K562 (cell line): ENCODE data around the gene ETS1. TPM values are rescaled to one million over a fixed set of nuclear protein-coding genes. Genes with fewer than 3 reads are reported as not detected.

Experiments used
- ATAC-seq: fragments of 200-7000 bp; cut with Tn5 transposase; 3 replicates; pipeline ENCODE4 v1.9.1; 2020; ENCODE audit warnings: moderate library complexity
- BruUV-seq: library from RNA; stranded (reverse); fragments of 400-500 nt; replicated peaks from 2 replicates; lab custom pipeline; 2021; lab: Mats Ljungman, UMichigan
- CTCF ChIA-PET: fragments of 300-600 bp; formaldehyde crosslinking; extraction: SDS; loops from one replicate; lab custom pipeline; 2021; ENCODE audit warnings: low intra/inter-chr PET ratio; lab: Yijun Ruan, JAX
- POLR2A ChIA-PET: fragments of 300-600, 350-650 bp; sonication (Branson Sonifier 250); formaldehyde crosslinking; extraction: SDS; loops from one replicate; lab custom pipeline; 2021; ENCODE audit warnings: antibody characterized with exemption, inconsistent platforms; lab: Yijun Ruan, JAX
- DNase-seq, 4 experiments: peaks; one replicate each; pipeline versions ENCODE4 v3.0.0 to v3.0.0-alpha.2; 2011 to 2018; ENCODE audit warnings: low spot score in 3 of 4, mixed read lengths in 3 of 4; ENCODE audit errors: extremely low read depth in 1 of 4
- FAIRE-seq: peaks from 2 replicates; lab custom pipeline; 2011; peaks lifted over from hg19 to GRCh38; lab: Jason Lieb, UNC
- H2AFZ ChIP-seq: 2 replicates; pipeline ENCODE4 v1.6.0; 2011; ENCODE audit warnings: low read depth, low read length, control low read depth, inconsistent platforms
- H3K27ac ChIP-seq: fragments of 200-600 bp; 3 replicates; pipeline ENCODE4 v1.8.0; 2011; ENCODE audit warnings: low read depth, mild to moderate bottlenecking, control low read depth, inconsistent platforms, low read length, moderate library complexity, mixed read lengths; ENCODE audit errors: extremely low read depth
- H3K27me3 ChIP-seq, 2 experiments: fragments of 300-600 bp in 1 of 2; 2 replicates in 1 of 2; 3 replicates in 1 of 2; pipeline versions ENCODE4 v1.6.0 to v1.8.0; 2011; ENCODE audit warnings: inconsistent platforms in 2 of 2, low read length in 2 of 2, mild to moderate bottlenecking in 1 of 2, mixed read lengths in 1 of 2, moderate library complexity in 1 of 2; ENCODE audit not compliant: control insufficient read depth in 2 of 2, insufficient read depth in 2 of 2
- H3K36me3 ChIP-seq: fragments of 300-600 bp; 3 replicates; pipeline ENCODE4 v1.8.0; 2011; ENCODE audit warnings: mild to moderate bottlenecking, low read length, inconsistent platforms; ENCODE audit not compliant: control insufficient read depth, insufficient read depth
- H3K4me1 ChIP-seq, 2 experiments: fragments of 200-600 bp in 1 of 2; replicated peaks in 1 of 2; 2 replicates in 1 of 2; 3 replicates in 1 of 2; pipeline versions ENCODE4 v1.5.1 to v1.8.0; 2011; ENCODE audit warnings: inconsistent platforms in 2 of 2, low read length in 2 of 2, mild to moderate bottlenecking in 1 of 2, mixed read lengths in 1 of 2, moderate library complexity in 1 of 2; ENCODE audit not compliant: control insufficient read depth in 2 of 2, insufficient read depth in 2 of 2
- H3K4me2 ChIP-seq: 2 replicates; pipeline ENCODE4 v1.6.1; 2011; ENCODE audit warnings: low read length, control low read depth, inconsistent platforms, mixed read lengths; ENCODE audit not compliant: insufficient read depth
- H3K4me3 ChIP-seq: fragments of 200-600 bp; sonication (generic), shearing (Covaris generic); 2 replicates; pipeline ENCODE4 v1.5.1; 2016; ENCODE audit warnings: control low read depth, inconsistent platforms
- H3K79me2 ChIP-seq: fragments of 200-600 bp; 3 replicates; pipeline ENCODE4 v1.8.0; 2011; ENCODE audit warnings: low read length, inconsistent platforms; ENCODE audit not compliant: control insufficient read depth, insufficient read depth
- H3K9ac ChIP-seq, 2 experiments: 2 replicates each; pipeline versions ENCODE4 v1.6.0 to v1.6.1; 2011; ENCODE audit warnings: low read depth in 2 of 2, low read length in 2 of 2, control low read depth in 1 of 2, inconsistent platforms in 1 of 2, mild to moderate bottlenecking in 1 of 2, mixed read lengths in 1 of 2; ENCODE audit not compliant: insufficient read depth in 1 of 2
- H3K9me1 ChIP-seq: one replicate; pipeline ENCODE4 v1.6.0; 2011; ENCODE audit warnings: inconsistent platforms, mild to moderate bottlenecking, low read length, moderate library complexity; ENCODE audit not compliant: control insufficient read depth, insufficient read depth
- H3K9me3 ChIP-seq: replicated peaks from 2 replicates; pipeline ENCODE4 v1.5.1; 2011; ENCODE audit warnings: low read depth, low read length, inconsistent platforms; ENCODE audit not compliant: control insufficient read depth, insufficient read depth
- H4K20me1 ChIP-seq: replicated peaks from 2 replicates; pipeline ENCODE4 v1.6.1; 2011; ENCODE audit warnings: low read length, inconsistent platforms, mixed read lengths; ENCODE audit not compliant: control insufficient read depth, insufficient read depth
- ARID1B ChIP-seq: fragments of 450-650 bp; IDR thresholded peaks from 2 replicates; pipeline ENCODE4 v1.6.1; 2016; ENCODE audit warnings: antibody characterized with exemption, mild to moderate bottlenecking, inconsistent platforms
- JUND ChIP-seq, 2 experiments: IDR thresholded peaks; 2 replicates in 1 of 2; 3 replicates in 1 of 2; pipeline ENCODE4 v1.6.1; 2011; ENCODE audit warnings: borderline replicate concordance in 2 of 2, low read depth in 2 of 2, low read length in 2 of 2, improper control_type of control experiment in 1 of 2, missing biosample characterization in 1 of 2, missing genetic modification characterization in 1 of 2, missing genetic modification reagents in 1 of 2
- KLF10 ChIP-seq: fragments of 250-450 bp; sonication (Bioruptor Pico); IDR thresholded peaks from 2 replicates; pipeline ENCODE4 v1.6.1; 2021; ENCODE audit warnings: matching md5 sums
- NR2C1 ChIP-seq, 2 experiments: fragments of 450-650 bp; IDR thresholded peaks; 2 replicates each; pipeline ENCODE4 v1.6.1; 2017; ENCODE audit warnings: mild to moderate bottlenecking in 2 of 2, antibody characterized with exemption in 1 of 2, inconsistent platforms in 1 of 2, missing compliant biosample characterization in 1 of 2, missing genetic modification characterization in 1 of 2
- PBX2 ChIP-seq, 2 experiments: IDR thresholded peaks in 1 of 2; conservative IDR thresholded peaks in 1 of 2; 2 replicates each; pipeline ENCODE4 v1.6.1; 2016; ENCODE audit warnings: low read depth in 2 of 2, mild to moderate bottlenecking in 1 of 2, missing compliant biosample characterization in 1 of 2, missing genetic modification characterization in 1 of 2, moderate library complexity in 1 of 2
- POLR2G ChIP-seq: fragments of 200-400 bp; formaldehyde crosslinking; IDR thresholded peaks from 2 replicates; pipeline ENCODE4 v1.6.1; 2017; ENCODE audit warnings: low read depth, mild to moderate bottlenecking, antibody characterized with exemption, low read length, moderate library complexity
- RREB1 ChIP-seq: fragments of 250-450 bp; sonication (Bioruptor Pico); IDR thresholded peaks from 2 replicates; pipeline ENCODE4 v1.4.0; 2020
- SMARCC2 ChIP-seq: fragments of 450-650 bp; IDR thresholded peaks from 2 replicates; pipeline ENCODE4 v1.6.1; 2017; ENCODE audit warnings: antibody characterized with exemption, moderate library complexity, mild to moderate bottlenecking, low read depth
- SMARCE1 ChIP-seq: fragments of 450-650 bp; IDR thresholded peaks from 2 replicates; pipeline ENCODE4 v1.7.1; 2016; ENCODE audit warnings: mild to moderate bottlenecking
- U2AF2 ChIP-seq: fragments of 200-400 bp; formaldehyde crosslinking; optimal IDR thresholded peaks from 2 replicates; pipeline ENCODE3; 2017; ENCODE audit warnings: low read depth, mild to moderate bottlenecking, low read length
- ZNF583 ChIP-seq: fragments of 250-450 bp; sonication (Bioruptor Pico); IDR thresholded peaks from 2 replicates; pipeline ENCODE4 v1.4.0; 2020
- ZNF778 ChIP-seq: fragments of 450-650 bp; formaldehyde crosslinking; IDR thresholded peaks from 2 replicates; pipeline ENCODE4 v1.4.0; 2020; ENCODE audit warnings: mild to moderate bottlenecking, moderate library complexity
- WGBS: fragments of 100-300 bp; shearing (Covaris generic); methylation state at CpG from one replicate; pipeline ENCODE4 v1.1.6; 2016; ENCODE audit warnings: low coverage, mixed read lengths; ENCODE audit not compliant: insufficient coverage; ENCODE audit errors: missing lambda C conversion rate; 5-methylcytosine and 5-hydroxymethylcytosine counted together
- in situ Hi-C: fragments of 300-500 bp; cut with MboI; formaldehyde crosslinking; loops from 4 replicates; pipeline ENCODE4 v1.15.0; 2018; ENCODE audit warnings: inconsistent platforms, mixed read lengths
- intact Hi-C: fragments of 100-400 bp; cut with micrococcal nuclease; formaldehyde crosslinking; loops from 2 replicates; pipeline ENCODE4 v1.14.2; 2022
- polyA plus RNA-seq, 8 experiments: library from polyadenylated mRNA; depleted of rRNA in 4 of 8; stranded (reverse) in 5 of 8; unstranded in 3 of 8; fragments of >200 nt; fragmentation: Nextera tagmentation in 2 of 8; fragmentation: Illumina TruSeq in 1 of 8; extraction: Ambion mirVana in 2 of 8; extraction: Trizol in 1 of 8; gene quantifications; 2 replicates each; pipeline versions ENCODE4 v1.2.1 to v1.2.3, GENCODE V29; 2011 to 2014; ENCODE audit warnings: inconsistent platforms in 1 of 8, missing spikeins in 1 of 8
- total RNA-seq, 7 experiments: library from RNA; depleted of rRNA in 6 of 7; stranded (reverse); fragments of >200 nt in 6 of 7; fragmentation: Illumina TruSeq in 2 of 7; extraction: Trizol in 2 of 7; gene quantifications; 2 replicates each; pipeline versions ENCODE4 v1.2.1 to v1.2.3, GENCODE V29; 2011 to 2021; ENCODE audit warnings: low replicate concordance in 1 of 7

Gene ETS1
- total and polyA plus RNA-seq, 9 of the 15 experiments (the other 6 are each of a cell fraction or from before 2014, with no cell fraction given): 0.04 to 1.4 (median 0.23) TPM

GRCh38 chr11:128420265-128420664, 167.1 kb downstream of the ETS1 start:
- WGBS: 0% methylated on average over 4 of the region's 4 CpGs
- intact Hi-C loops: no loop called here
- H3K27me3 ChIP-seq: no peaks in the 10 kb centered on the region
- in situ Hi-C loops: no loop called here
- no TSS peak for BruUV-seq
- H3K79me2 ChIP-seq: no peaks in the 10 kb centered on the region
- H3K36me3 ChIP-seq: no peaks in the 10 kb centered on the region
- H3K9ac ChIP-seq: no peak overlapping the region
- H2AFZ ChIP-seq: no peak overlapping the region
- CTCF ChIA-PET: no interaction called here
- no peak for FAIRE-seq
- TF ChIP-seq SMARCE1 (no peak), RREB1 (CRISPR knock-in tag) (no peak), JUND (IDR thresholded peaks at IDR 0.05; ENCODE audit: borderline replicate concordance, low read depth, low read length) (no peak), JUND (tag; IDR thresholded peaks at IDR 0.05; ENCODE audit: borderline replicate concordance, low read depth, low read length) (no peak), ZNF778 (CRISPR knock-in tag) (no peak), NR2C1 (IDR thresholded peaks at IDR 0.05) (no peak), NR2C1 (tag; IDR thresholded peaks at IDR 0.05) (no peak), PBX2 (CRISPR knock-in tag; IDR thresholded peaks at IDR 0.05; ENCODE audit: low read depth) (no peak), PBX2 (tag; conservative IDR thresholded peaks at IDR 0.05; ENCODE audit: low read depth) (no peak), ARID1B (no peak), ZNF583 (no peak), SMARCC2 (no peak), KLF10 (CRISPR knock-in tag) (no peak), POLR2G (no peak), U2AF2 (no peak)
- TF ChIP-seq, all 486 proteins: peak for 0
- POLR2A ChIA-PET: no interaction called here
- no peaks in the 10 kb centered on the region for H3K4me1 ChIP-seq
- ATAC-seq: no peak
- no peak overlapping the region for H3K4me3 ChIP-seq
- no peak for DNase-seq
- no peak overlapping the region for H3K4me2 ChIP-seq
- no peaks in the 10 kb centered on the region for H3K9me1 ChIP-seq
- no peaks in the 10 kb centered on the region for H4K20me1 ChIP-seq
- H3K27ac ChIP-seq: no peak overlapping the region
- H3K9me3 ChIP-seq: no peaks in the 10 kb centered on the region
